Stimulated activated memory B cell treated with anti-CD40 and anti-IgM and Interleukin-4, amounts not matched to agents 10 μg/mL and 1 μg/mL and 100 μg/mL, for 72 hours (primary cell): ENCODE measurements around the gene CBLB.
"Not testable (repeated sequence)": the region's sequence is repeated elsewhere in the genome, so short reads cannot be mapped to it uniquely, and the experiment has no call there.

Experiments
- ATAC-seq: fragments of 150-1000 bp; cut with Tn5 transposase; 2 replicates; pipeline ENCODE4 v1.10.0; 2021
- H3K27ac Mint-ChIP-seq: one replicate; pipeline ENCODE4 v1.8.0; 2022; ENCODE audit warnings: mild to moderate bottlenecking, mixed read lengths
- H3K27me3 Mint-ChIP-seq: one replicate; pipeline ENCODE4 v1.8.0; 2022; ENCODE audit warnings: mixed read lengths
- H3K36me3 Mint-ChIP-seq: one replicate; pipeline ENCODE4 v1.8.0; 2022; ENCODE audit warnings: mixed read lengths
- H3K4me1 Mint-ChIP-seq: one replicate; pipeline ENCODE4 v1.8.0; 2022; ENCODE audit warnings: mixed read lengths
- H3K4me3 Mint-ChIP-seq: one replicate; pipeline ENCODE4 v1.8.0; 2022; ENCODE audit warnings: mild to moderate bottlenecking, moderate library complexity, mixed read lengths
- H3K9me3 Mint-ChIP-seq: one replicate; pipeline ENCODE4 v1.8.0; 2022; ENCODE audit warnings: mixed read lengths

The CBLB gene

DNA sequence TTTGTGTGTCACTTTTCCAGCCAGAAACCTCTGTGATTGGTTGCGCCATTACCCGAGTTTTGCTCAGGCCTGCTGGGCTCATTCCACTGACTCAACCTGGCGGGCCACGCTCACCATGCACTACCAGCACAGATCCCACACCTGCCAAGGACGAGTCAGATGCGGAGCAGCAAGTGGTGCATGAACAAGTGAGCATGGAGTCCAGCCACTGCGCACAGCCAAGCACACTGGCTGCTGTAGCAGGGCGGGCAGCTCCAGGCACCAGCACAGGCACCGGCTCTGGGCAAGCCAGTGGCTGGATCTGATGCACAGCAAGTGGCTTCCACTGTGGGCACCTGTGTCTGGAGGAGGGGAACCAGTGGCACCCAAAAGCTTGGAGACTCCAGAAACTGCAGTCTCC, 110.4 kb downstream of the CBLB start:
- no peak for ATAC-seq
- Mint-ChIP-seq H3K9me3 (peaks cover 12% of the 10 kb centered on the region), H3K4me3 (no peak overlapping the region)

DNA sequence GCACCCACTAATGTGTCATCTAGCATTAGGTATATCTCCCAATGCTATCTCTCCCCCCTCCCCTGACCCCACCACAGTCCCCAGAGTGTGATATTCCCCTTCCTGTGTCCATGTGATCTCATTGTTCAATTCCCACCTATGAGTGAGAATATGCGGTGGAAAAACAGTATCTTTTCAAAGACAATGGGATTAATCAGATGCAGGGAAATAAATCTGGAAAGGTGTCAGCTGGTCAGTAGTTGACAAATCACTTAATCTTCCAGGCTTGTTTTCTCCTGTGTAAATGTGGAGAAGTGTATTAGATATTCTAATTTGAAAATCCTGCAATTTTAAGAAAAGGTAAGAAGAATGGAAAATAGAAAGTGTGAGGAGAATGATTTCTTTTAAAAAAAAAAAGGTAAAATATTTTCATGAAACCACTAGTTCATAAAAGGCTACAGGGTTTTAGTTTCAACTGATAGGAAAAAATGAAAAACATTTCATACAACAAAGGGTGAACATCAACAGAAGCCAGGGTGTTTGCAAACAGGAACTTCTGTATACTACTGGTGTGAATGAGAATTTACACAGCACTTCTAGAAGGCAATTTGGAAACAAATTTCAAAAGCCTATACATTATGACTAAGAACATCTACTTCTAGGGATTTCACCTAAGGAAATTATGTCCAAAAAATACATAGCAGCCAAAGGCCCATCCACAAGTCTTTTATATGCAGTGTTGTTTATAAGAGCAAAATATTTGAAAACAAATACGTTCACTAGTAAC, 113.5 kb downstream of the CBLB start:
- Mint-ChIP-seq H3K27me3 (no peaks in the 10 kb centered on the region), H3K36me3 (peaks cover 30% of the 10 kb centered on the region), H3K27ac (no peak overlapping the region), H3K4me1 (peaks cover 32% of the 10 kb centered on the region), H3K4me3 (no peak overlapping the region), H3K9me3 (no peaks in the 10 kb centered on the region)
- ATAC-seq: no peak

More for the DNA sequence above, 110.4 kb downstream of the CBLB start:
- Mint-ChIP-seq H3K27me3 (no peaks in the 10 kb centered on the region), H3K4me1 (peaks cover 11% of the 10 kb centered on the region), H3K36me3 (peaks cover 46% of the 10 kb centered on the region), H3K27ac (no peak overlapping the region)

DNA sequence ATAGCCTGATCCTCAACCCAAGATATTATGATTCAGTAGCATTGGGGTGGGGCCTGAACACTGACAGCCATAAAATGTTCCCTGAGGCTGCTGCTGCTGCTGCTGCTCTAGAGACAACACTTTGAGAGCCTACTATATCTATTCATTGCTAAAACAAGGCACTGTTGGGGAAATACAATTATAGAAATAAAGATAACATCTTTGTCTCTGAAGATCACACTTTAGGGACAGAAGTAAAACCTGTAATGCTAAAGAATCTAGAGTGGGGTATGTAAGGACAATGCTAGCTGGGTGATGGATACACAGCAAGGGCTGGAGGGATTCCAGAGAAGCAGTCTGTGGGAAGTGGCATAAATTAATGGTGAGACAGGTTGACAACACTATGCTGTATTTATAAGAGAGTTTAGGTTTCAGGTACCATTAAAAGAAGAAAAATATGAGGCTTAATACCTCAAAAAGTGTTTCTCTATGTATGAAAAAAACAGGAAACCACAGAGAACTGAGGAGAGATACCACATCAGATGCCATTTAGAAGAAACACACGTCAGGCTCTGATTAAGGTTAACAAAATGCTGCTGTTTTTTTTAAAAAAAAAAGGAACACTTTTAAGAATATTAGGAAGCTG, 115.9 kb downstream of the CBLB start:
- peak overlapping the region; percentile 40 for H3K4me3 Mint-ChIP-seq
- peak overlapping the region; percentile 92 for H3K27ac Mint-ChIP-seq
- no peaks in the 10 kb centered on the region for H3K27me3 Mint-ChIP-seq
- peaks cover 17% of the 10 kb centered on the region for H3K36me3 Mint-ChIP-seq
- H3K9me3 Mint-ChIP-seq: no peaks in the 10 kb centered on the region
- H3K4me1 Mint-ChIP-seq: peaks cover 32% of the 10 kb centered on the region
- peak; percentile 70 for ATAC-seq

DNA sequence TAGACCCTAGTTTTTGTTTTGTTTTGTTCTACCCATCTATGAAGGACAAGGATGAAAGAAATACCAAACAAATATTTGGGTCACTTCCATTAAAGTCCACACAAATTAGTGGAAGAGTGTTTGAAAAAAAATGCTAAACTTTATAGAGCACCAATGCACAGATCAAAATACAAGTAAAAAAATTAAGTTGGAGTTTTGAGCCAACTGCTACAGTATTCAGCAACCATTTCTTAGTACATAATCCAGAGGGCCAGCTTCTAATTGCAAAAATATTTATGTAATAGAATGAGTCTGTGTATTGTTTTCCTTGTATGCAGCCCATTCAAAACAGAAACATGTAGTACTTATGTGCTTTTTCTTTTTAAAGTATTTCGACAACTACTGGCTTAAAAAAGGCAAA, 121.1 kb downstream of the CBLB start:
- peaks cover 25% of the 10 kb centered on the region for H3K4me1 Mint-ChIP-seq
- peaks cover 13% of the 10 kb centered on the region for H3K36me3 Mint-ChIP-seq
- no peak overlapping the region for H3K4me3 Mint-ChIP-seq

DNA sequence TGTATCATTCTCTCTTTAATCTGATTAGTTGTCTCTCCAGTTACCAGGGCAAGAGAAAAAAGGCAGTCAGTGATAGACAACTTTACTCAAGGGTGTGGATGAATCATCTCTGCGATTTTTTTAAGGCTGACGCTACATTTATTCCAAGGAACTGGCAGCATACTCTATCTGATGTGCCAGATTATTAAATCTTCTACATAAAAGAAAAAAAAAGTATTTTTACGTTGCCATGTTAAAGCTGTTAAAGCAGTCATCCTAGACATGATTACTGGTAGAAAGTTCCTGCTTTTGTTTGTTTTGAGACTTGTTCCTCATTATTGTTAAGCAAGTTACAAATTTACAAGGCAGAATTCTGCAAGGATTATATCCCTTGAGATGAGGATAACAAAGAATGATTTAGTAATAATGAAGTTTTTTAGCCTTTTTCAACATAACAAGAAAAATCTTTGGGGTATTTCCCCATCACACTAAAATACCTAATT, 121.7 kb downstream of the CBLB start:
- Mint-ChIP-seq H3K27me3 (no peaks in the 10 kb centered on the region), H3K27ac (peak overlapping the region; percentile 0), H3K9me3 (no peaks in the 10 kb centered on the region), H3K4me1 (peaks cover 19% of the 10 kb centered on the region), H3K36me3 (peaks cover 13% of the 10 kb centered on the region), H3K4me3 (no peak overlapping the region)
- no peak for ATAC-seq

More for the DNA sequence above, 121.1 kb downstream of the CBLB start:
- H3K27ac Mint-ChIP-seq: no peak overlapping the region
- H3K27me3 Mint-ChIP-seq: no peaks in the 10 kb centered on the region
- no peaks in the 10 kb centered on the region for H3K9me3 Mint-ChIP-seq
- no peak for ATAC-seq

DNA sequence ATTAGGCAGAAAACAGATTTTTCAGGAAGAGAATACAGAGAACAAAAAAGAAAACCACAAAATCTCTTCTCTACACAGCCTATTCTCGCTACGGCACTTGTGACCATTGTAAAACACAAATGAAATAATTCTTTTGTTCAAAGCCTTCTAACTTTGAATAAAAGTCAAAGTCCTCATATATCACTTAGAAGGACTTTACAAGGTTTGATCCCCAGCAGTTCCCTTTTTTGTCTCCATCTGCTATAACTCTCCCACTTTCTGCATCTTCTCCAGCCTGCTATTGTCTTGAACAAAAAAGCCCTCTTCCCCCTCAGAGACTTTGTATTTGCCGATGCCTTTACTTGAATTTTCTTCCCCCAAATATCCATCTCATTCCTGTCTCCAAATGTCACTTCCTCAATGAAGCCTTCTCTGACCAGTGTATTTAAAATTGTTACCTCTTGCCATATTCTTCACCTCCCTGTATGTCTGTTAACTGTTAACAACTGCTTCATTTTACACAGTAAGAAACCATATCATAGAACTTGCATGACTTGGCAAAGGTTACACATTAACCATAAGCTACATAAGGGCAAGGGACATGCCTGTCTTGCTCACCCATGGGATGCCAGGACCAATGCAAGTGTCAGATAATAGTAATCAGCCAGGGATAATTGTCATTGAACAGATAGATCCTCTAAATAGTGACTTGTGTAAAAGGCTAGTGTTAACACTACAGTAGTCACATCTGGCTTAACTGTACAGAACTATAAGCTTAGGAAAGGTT, 122.4 kb downstream of the CBLB start:
- no peaks in the 10 kb centered on the region for H3K9me3 Mint-ChIP-seq
- H3K4me1 Mint-ChIP-seq: peaks cover 17% of the 10 kb centered on the region
- no peak for ATAC-seq
- H3K27ac Mint-ChIP-seq: peak overlapping the region; percentile 0
- H3K36me3 Mint-ChIP-seq: peaks cover 18% of the 10 kb centered on the region
- no peak overlapping the region for H3K4me3 Mint-ChIP-seq
- no peaks in the 10 kb centered on the region for H3K27me3 Mint-ChIP-seq

DNA sequence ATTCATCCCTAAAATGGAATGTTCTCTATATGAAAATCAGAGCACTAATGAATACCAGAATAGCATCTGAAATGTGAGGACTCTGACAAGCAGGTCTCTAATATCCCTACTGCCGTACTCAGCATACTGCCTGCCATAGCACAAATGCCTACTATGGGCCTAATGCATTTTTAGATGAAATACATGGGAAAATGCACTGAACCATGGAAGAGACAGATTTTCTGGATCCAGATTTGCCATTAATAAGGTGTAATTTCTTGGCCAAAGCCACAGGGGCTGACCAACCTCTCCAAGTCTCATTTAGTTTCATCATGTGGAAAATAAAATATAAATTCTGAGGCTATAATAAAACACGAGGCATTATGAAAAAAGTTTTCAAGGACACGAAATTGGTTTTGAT, 123.8 kb downstream of the CBLB start:
- Mint-ChIP-seq H3K27ac (no peak overlapping the region), H3K36me3 (peaks cover 20% of the 10 kb centered on the region), H3K4me1 (peaks cover 11% of the 10 kb centered on the region), H3K27me3 (no peaks in the 10 kb centered on the region), H3K9me3 (no peaks in the 10 kb centered on the region), H3K4me3 (no peak overlapping the region)
- no peak for ATAC-seq

DNA sequence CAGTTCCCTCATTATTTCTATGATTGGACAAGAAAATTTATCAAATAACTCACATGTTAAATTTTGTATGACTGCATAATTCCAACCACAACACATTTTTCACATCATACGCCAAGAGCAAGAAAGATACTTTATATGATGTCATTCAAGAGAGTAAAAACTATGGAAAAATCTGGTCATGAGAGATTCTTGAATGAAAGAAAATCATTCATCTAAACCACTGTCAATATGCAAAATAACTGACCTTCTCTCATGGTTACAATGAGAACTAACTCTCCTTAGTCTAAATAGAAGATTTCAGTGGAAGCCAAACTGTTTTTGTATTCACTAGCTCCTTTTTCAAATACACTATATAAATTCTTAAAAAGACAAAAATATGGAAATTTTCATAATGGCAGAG, 124.6 kb downstream of the CBLB start:
- peaks cover 28% of the 10 kb centered on the region for H3K36me3 Mint-ChIP-seq
- H3K27ac Mint-ChIP-seq: no peak overlapping the region
- H3K4me1 Mint-ChIP-seq: peaks cover 11% of the 10 kb centered on the region
- no peak for ATAC-seq
- H3K4me3 Mint-ChIP-seq: no peak overlapping the region
- no peaks in the 10 kb centered on the region for H3K27me3 Mint-ChIP-seq
- no peaks in the 10 kb centered on the region for H3K9me3 Mint-ChIP-seq

DNA sequence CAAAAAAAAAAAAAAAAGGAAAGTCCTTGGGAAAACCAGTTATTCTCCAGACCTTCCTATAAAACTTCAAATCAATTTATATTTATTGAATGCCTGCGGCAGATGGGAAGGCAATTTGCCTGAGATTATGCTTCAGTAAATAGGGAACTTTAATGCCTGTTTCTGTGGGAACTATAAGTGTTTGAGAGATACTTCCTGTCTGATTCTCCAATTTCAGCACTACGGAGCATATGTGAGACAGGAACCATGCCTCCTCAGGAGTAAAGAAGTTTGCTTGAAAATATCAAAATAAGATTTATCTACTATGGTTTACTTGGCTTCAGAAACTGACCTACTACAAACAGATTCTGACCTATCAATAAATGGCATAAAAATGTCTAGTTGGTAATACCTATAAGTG, 135.5 kb downstream of the CBLB start:
- H3K36me3 Mint-ChIP-seq: peaks cover 25% of the 10 kb centered on the region
- H3K4me1 Mint-ChIP-seq: no peaks in the 10 kb centered on the region
- no peak overlapping the region for H3K4me3 Mint-ChIP-seq
- no peaks in the 10 kb centered on the region for H3K27me3 Mint-ChIP-seq
- no peak for ATAC-seq
- H3K27ac Mint-ChIP-seq: no peak overlapping the region
- H3K9me3 Mint-ChIP-seq: no peaks in the 10 kb centered on the region

DNA sequence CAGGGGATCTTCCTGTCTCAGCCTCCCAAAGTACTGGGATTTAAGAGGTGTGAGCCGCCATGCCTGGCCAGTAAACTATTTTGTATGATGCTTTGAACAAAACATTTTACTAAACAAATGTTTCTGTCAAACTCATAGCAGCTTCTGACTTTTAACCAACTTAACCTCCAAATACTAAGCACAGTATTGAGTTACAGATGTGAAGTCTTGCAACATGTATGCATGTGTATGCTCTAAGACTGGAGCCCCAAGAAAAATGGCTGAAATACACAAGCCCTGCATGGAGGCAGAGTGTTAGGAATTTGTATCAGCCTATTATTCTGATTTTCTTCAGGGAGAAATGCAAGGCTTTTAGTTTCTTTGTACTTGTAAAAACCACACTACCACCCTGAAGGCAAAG, 137.1 kb downstream of the CBLB start:
- no peak overlapping the region for H3K4me3 Mint-ChIP-seq
- no peak for ATAC-seq
- no peaks in the 10 kb centered on the region for H3K4me1 Mint-ChIP-seq
- H3K36me3 Mint-ChIP-seq: peaks cover 36% of the 10 kb centered on the region
- peaks cover 7% of the 10 kb centered on the region for H3K9me3 Mint-ChIP-seq
- no peak overlapping the region for H3K27ac Mint-ChIP-seq
- no peaks in the 10 kb centered on the region for H3K27me3 Mint-ChIP-seq

DNA sequence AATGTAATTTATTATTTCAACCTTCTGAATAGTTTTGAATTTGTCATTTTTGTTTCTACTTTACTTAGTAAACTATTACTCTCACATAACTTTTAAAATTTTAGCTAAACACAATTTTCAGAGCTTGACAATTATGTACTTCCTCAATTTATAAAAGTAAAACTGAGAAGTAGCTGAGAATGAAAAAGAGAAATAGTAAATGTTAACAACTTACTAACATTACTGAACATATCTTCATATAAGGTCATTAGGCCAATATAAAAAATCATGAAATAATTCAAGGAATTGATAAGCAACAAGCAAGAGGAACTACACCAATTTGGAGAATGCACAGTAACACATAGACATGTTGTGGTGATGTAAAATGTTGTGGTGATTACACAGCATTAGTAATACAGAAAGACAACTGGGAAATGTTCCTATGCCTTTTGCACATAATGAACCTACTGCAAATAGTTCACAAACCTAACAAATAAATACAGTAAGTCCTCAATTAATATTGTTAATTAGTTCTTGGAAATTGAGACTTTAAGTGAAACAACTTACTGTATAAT, 137.9 kb downstream of the CBLB start:
- no peaks in the 10 kb centered on the region for H3K27me3 Mint-ChIP-seq
- no peak overlapping the region for H3K4me3 Mint-ChIP-seq
- H3K4me1 Mint-ChIP-seq: no peaks in the 10 kb centered on the region
- peaks cover 7% of the 10 kb centered on the region for H3K9me3 Mint-ChIP-seq
- no peak overlapping the region for H3K27ac Mint-ChIP-seq
- ATAC-seq: no peak
- peaks cover 33% of the 10 kb centered on the region for H3K36me3 Mint-ChIP-seq

DNA sequence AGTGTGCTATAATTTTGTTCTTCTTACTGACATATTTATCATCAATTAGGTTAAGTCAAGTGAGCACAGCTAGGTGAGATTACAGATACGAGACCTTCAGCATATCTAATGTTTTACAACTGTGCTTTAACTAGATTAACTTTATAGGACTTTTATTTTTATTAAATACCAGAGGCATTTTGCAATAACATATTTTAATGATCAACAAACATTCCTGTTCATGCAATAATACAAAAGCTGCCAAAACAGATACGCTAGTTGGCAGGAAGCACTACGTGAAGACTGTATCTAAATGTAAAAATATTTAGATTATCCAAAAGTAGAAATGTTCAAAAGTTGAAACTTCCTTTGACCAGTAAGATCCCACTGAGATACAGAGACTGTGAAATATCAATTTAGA, 139.1 kb downstream of the CBLB start:
- Mint-ChIP-seq H3K27me3 (no peaks in the 10 kb centered on the region), H3K9me3 (peaks cover 7% of the 10 kb centered on the region), H3K4me1 (no peaks in the 10 kb centered on the region), H3K4me3 (no peak overlapping the region), H3K36me3 (peaks cover 31% of the 10 kb centered on the region), H3K27ac (no peak overlapping the region)
- ATAC-seq: no peak

DNA sequence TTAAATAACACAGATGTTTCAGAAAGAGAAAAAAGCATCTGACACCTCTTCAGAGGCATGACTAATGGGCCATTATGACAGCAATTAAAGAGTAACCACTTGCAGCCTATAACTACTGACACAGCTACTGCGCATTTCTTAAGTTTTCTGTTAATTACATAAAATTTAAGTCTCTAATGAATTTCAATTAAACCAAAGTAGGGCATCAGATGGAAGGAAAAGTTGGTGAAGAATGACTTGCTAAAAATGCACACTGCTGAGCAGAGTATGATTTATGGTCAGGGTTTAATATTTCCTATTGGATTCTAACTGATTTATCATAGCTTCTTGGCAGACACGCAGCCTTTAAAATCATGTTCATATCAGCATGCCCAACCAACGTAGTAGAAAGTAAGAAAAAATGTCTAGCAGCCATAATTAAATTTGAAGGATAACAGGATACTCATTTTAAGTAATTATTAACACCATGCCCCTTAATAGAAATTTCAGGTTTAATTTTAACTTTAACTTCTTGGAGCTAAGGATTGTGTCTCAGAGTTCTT, 140.0 kb downstream of the CBLB start:
- Mint-ChIP-seq H3K4me3 (no peak overlapping the region), H3K36me3 (peaks cover 28% of the 10 kb centered on the region), H3K27ac (no peak overlapping the region), H3K27me3 (no peaks in the 10 kb centered on the region), H3K4me1 (peaks cover 5% of the 10 kb centered on the region), H3K9me3 (peaks cover 7% of the 10 kb centered on the region)
- no peak for ATAC-seq

DNA sequence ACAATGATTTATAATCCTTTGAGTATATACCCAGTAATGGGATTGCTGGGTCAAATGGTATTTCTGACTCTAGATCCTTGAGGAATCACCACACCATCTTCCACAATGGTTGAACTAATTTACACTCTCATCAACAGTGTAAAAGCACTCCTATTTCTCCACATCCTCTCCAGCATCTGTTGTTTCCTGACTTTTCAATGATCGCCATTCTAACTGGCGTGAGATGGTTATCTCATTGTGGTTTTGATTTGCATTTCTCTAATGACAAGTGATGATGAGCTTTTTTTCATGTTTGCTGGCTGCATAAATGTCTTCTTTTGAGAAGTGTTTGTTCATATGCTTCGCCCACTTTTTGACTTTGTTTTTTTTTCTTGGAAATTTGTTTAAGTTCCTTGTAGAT, 141.8 kb downstream of the CBLB start:
- Mint-ChIP-seq H3K4me1 (peaks cover 21% of the 10 kb centered on the region), H3K36me3 (peaks cover 26% of the 10 kb centered on the region)
- H3K9me3 Mint-ChIP-seq, H3K4me3 Mint-ChIP-seq, ATAC-seq, H3K27me3 Mint-ChIP-seq, H3K27ac Mint-ChIP-seq: not testable (repeated sequence)

DNA sequence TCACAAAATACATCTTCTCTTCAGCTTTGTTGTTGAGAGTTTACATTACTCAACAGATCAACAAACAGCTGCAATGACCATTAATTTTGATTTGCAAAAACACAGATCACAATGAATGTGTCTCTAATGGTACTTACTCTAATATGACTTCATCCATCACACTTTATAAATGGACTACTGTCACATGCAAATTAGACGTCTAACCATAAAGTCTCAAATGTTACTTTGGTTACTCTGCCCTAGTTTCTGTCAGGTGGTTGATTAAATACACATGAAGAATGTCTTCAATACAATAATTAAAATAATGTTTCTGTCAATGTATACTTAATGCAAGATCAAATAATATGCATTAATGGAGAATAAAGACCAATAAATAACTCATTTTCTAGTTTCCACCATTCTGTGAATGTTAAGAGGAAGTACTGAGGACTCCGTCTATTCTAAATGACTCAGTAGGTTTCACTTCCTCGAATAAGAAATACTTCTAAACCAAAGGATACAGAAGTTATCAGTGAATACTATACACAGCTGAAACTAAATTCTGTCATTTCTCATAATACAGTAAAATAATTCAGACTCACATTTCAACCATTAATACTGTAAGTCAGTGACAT, 145.8 kb downstream of the CBLB start:
- Mint-ChIP-seq H3K36me3 (peaks cover 22% of the 10 kb centered on the region), H3K27me3 (no peaks in the 10 kb centered on the region), H3K9me3 (peaks cover 6% of the 10 kb centered on the region), H3K4me3 (no peak overlapping the region), H3K4me1 (peaks cover 21% of the 10 kb centered on the region), H3K27ac (no peak overlapping the region)
- peak; percentile 100 for ATAC-seq
